Heart right ventricle (tissue), 16 donors: Measurements from ENCODE around the gene GNG3. TPM values are rescaled to one million over a fixed set of nuclear protein-coding genes. Genes with fewer than 3 reads are reported as not detected.

Experiments used
- ATAC-seq, 8 donors: fragments of 200-7000 bp; cut with Tn5 transposase; one replicate each; pipeline ENCODE4 v1.9.1; 2020; ENCODE audit warnings: mild to moderate bottlenecking in 8 of 8, moderate library complexity in 8 of 8, moderate number of reproducible peaks in 1 of 8
- DNase-seq, 2 donors: peaks; one replicate each; pipeline ENCODE4 v3.0.0-alpha.2; 2020
- H3K27ac ChIP-seq, 10 donors: fragments of 200-600 bp; sonication (generic) in 2 of 10; one replicate each; pipeline versions ENCODE4 v1.5.0 to v1.8.0; 2020 to 2022; ENCODE audit warnings: mild to moderate bottlenecking in 3 of 10
- H3K27me3 ChIP-seq, 7 donors: fragments of 200-600 bp; one replicate each; pipeline ENCODE4 v1.8.0; 2021 to 2022; ENCODE audit warnings: mild to moderate bottlenecking in 2 of 7
- H3K36me3 ChIP-seq, 9 donors: fragments of 200-600 bp; sonication (generic) in 1 of 9; one replicate each; pipeline versions ENCODE4 v1.5.0 to v1.8.0; 2020 to 2022; ENCODE audit warnings: mild to moderate bottlenecking in 2 of 9
- H3K4me1 ChIP-seq, 9 donors: fragments of 200-600 bp; sonication (generic) in 1 of 9; one replicate each; pipeline versions ENCODE4 v1.5.0 to v1.8.0; 2020 to 2022; ENCODE audit warnings: mild to moderate bottlenecking in 4 of 9
- H3K4me3 ChIP-seq, 10 donors: fragments of 200-600 bp; sonication (generic) in 2 of 10; one replicate each; pipeline versions ENCODE4 v1.5.0 to v1.8.0; 2020 to 2022; ENCODE audit warnings: mild to moderate bottlenecking in 7 of 10, moderate library complexity in 2 of 10
- H3K9me3 ChIP-seq, 11 donors: fragments of 200-600 bp in 10 of 11; sonication (generic) in 2 of 11; one replicate each; pipeline versions ENCODE4 v1.5.0 to v1.8.0; 2013 to 2022; ENCODE audit warnings: mild to moderate bottlenecking in 2 of 11, control low read depth in 1 of 11, moderate library complexity in 1 of 11
- WGBS, 2 donors: extraction: QIAGEN DNeasy Blood & Tissue Kit; methylation state at CpG; one replicate each; pipeline ENCODE4 v1.1.7; 2013; ENCODE audit warnings: inconsistent platforms in 1 of 2; 5-methylcytosine and 5-hydroxymethylcytosine counted together
- intact Hi-C, 10 donors: fragments of 100-400 bp; cut with DNase I; formaldehyde crosslinking; loops; one replicate each; pipeline versions ENCODE4 v1.11.1 to v1.14.2; 2022
- polyA plus RNA-seq, 2 donors: library from polyadenylated mRNA; stranded (reverse); fragments of 200-250 nt; gene quantifications; one replicate each; pipeline ENCODE4 v1.2.3, GENCODE V29; 2013
- total RNA-seq, 10 donors: library from RNA; stranded (reverse); fragmentation: NEBNext Ultra II Directional in 3 of 10; extraction: Animal tissue kit (Norgen Biotek cat#: 25700) in 3 of 10; gene quantifications; one replicate each; pipeline versions ENCODE4 v1.2.1 to v1.2.4, GENCODE V29; 2021 to 2023
- TF ChIP-seq, protein P1 (sequence below), 9 donors: fragments of 200-600 bp; sonication (generic) in 2 of 9; IDR thresholded peaks; one replicate each; pipeline versions ENCODE4 v1.5.0 to v1.8.0; 2021 to 2022; ENCODE audit warnings: antibody characterized with exemption in 9 of 9, mild to moderate bottlenecking in 5 of 9, moderate library complexity in 1 of 9
- donor health status: Arrhythmogenic right ventricular cardiomyopathy.
- donor health status: ischemic (EF 13 %, LVEDD 7.1; RV severe dilation, severe dysfunction).
- donor health status: healthy with polysubstance abuse.
- donor health status: DM: no; HTN: yes; CAD: no.
- donor health status: DM: no; HTN: no; CAD: no.
- donor health status: ischemic (EF 25% LVEDD 6.9; RV normal size, moderate dysfunction).
- donor health status: ischemic (EF 25% LVEDD 5.7; RV mildly dilated, moderate dysfunction).
- donor health status: healthy.
- donor health status: DM: yes; HTN: yes; CAD: no.
- donor health status: Ischemic cardiomyopathy.
- donor health status: ischemic (EF 35%, LVEDD 5.7; RV mildly dilated, moderate dysfunction).
- donor health status: nonischemic (EF 11% LVEDD 7.7; RV severe dilation, severe dysfunction).
- donor health status: DM: yes; HTN: yes; CAD: no.
- donor health status: PGD.
- donor health status: ischemic (EF 29% LVEDD 5.4; RV normal size, mild dysfunction).
- donor health status: nonischemic (EF 23%, LVEDD 6.1; RV moderate dilation, normal function).

Gene GNG3
- total and polyA plus RNA-seq, 12 donors, result 0.16 to 0.34 (median 0.30) TPM; not detected in 7

DNA sequence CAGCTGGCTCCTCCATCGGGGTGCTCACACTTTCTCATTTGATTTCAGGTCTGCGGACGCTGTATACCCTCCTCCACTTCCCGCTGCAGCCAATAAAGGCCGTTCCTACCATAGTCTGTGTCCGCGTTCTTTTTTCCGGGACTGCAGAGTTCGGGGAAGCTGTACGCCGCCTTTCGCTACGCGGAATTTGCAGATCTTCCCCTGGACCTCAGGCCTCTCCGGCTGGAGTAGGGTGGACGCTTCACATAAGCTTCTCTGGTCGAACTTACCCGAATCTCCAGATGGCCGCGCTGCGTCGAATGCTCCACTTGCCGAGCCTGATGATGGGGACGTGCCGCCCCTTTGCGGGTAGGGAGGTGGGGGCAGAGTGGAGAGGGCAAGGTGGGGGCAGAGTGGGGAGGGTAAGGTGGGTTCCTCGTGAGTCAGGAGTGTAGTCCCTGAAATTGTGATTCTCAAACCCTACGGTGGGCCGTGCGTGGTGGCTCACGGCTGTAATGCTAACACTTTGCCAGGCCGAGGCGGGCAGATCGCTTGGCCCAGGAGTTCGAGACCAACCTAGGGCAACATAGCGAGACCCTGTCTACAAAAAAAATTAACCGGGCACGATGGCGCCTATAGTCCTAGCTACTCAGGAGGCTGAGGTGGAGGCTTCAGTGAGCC is 41.7 kb upstream of the GNG3 start:
- Histone ChIP-seq H3K36me3 (peaks cover 0 to 45% (median 10%) of the 10 kb centered on the region in 9 donors), H3K9me3 (no peaks in the 10 kb centered on the region), H3K27ac (peak overlapping the region; percentile 80 to 94 (median 91)), H3K4me3 (peak overlapping the region; percentile 59 to 95 (median 80)), H3K4me1 (peaks cover 17 to 55% (median 43%) of the 10 kb centered on the region in 9 donors), H3K27me3 (no peaks in the 10 kb centered on the region)
- ATAC-seq (peak; percentile 37 to 70 (median 56)), DNase-seq (peak; percentile 51 to 54)
- WGBS, 2 donors, result 3 to 5% methylated on average over 39 of the region's 39 CpGs
- TF ChIP-seq, protein P1, sequence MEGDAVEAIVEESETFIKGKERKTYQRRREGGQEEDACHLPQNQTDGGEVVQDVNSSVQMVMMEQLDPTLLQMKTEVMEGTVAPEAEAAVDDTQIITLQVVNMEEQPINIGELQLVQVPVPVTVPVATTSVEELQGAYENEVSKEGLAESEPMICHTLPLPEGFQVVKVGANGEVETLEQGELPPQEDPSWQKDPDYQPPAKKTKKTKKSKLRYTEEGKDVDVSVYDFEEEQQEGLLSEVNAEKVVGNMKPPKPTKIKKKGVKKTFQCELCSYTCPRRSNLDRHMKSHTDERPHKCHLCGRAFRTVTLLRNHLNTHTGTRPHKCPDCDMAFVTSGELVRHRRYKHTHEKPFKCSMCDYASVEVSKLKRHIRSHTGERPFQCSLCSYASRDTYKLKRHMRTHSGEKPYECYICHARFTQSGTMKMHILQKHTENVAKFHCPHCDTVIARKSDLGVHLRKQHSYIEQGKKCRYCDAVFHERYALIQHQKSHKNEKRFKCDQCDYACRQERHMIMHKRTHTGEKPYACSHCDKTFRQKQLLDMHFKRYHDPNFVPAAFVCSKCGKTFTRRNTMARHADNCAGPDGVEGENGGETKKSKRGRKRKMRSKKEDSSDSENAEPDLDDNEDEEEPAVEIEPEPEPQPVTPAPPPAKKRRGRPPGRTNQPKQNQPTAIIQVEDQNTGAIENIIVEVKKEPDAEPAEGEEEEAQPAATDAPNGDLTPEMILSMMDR (IDR thresholded peaks at IDR 0.05), result no peak
- intact Hi-C loops, result loop anchor here in 2 of 10 donors (5.0 kb wide), 3 partner anchors 42 to 68 kb away; partner anchors contain the start of genes BSCL2 (in 1 of the 2), GNG3 (in 1 of the 2) and MTA2 (in 1 of the 2)

- Histone ChIP-seq H3K9me3 (no peaks in the 10 kb centered on the region), H3K4me1 (peaks cover 19 to 60% (median 47%) of the 10 kb centered on the region in 9 donors), H3K36me3 (peaks cover 0 to 41% (median 10%) of the 10 kb centered on the region in 9 donors), H3K27me3 (no peaks in the 10 kb centered on the region), H3K4me3 (peak overlapping the region; percentile 59 to 95 (median 80)), H3K27ac (peak overlapping the region in 9 of 10 donors; percentile 80 to 94 (median 91))
- WGBS, 2 donors, result 38 to 52% methylated on average over 16 of the region's 16 CpGs
- intact Hi-C loops, result loop anchor here in 2 of 10 donors (5.0 kb wide), 3 partner anchors 41 to 69 kb away; partner anchors contain the start of genes BSCL2 (in 1 of the 2), GNG3 (in 1 of the 2) and MTA2 (in 1 of the 2)
- ATAC-seq (peak in 2 of 8 donors; percentile 1), DNase-seq (no peak)
- TF ChIP-seq, protein P1 (IDR thresholded peaks at IDR 0.05), result no peak
These were observed 41.1 kb upstream of the GNG3 start for GRCh38 chr11:62666259-62666926.

DNA sequence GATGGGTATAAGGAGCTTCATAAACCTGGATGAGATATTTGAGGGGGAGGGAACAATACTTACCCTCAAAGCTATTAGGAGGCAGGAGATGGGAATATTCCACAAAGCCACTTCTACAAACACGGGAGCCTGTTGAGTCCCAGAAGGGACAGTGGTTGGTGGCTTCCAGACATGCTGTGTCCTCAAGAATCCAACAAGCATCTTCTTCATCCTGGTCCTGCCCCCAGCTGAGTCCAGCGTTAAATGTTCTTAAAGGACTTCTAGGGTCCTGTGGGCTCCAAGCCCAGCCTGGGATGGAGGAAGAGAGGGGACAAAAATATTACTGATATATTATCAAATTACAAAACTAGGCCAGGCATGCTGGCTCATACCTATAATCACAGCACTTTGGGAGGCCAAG is 40.0 kb upstream of the GNG3 start:
- TF ChIP-seq, protein P1 (IDR thresholded peaks at IDR 0.05), result no peak
- intact Hi-C loops, result loop anchor here in 2 of 10 donors (5.0 kb wide), 3 partner anchors 40 to 70 kb away; partner anchors contain the start of genes BSCL2 (in 1 of the 2), GNG3 (in 1 of the 2) and MTA2 (in 1 of the 2)
- no peaks in the 10 kb centered on the region for H3K9me3 ChIP-seq
- 67 to 80% methylated on average over 2 of the region's 2 CpGs for WGBS, 2 donors
- H3K27ac ChIP-seq, result no peak overlapping the region
- no peak overlapping the region for H3K4me3 ChIP-seq
- DNase-seq (no peak), ATAC-seq (no peak)
- no peaks in the 10 kb centered on the region for H3K27me3 ChIP-seq
- peaks cover 0 to 30% (median 4%) of the 10 kb centered on the region in 9 donors for H3K36me3 ChIP-seq
- peaks cover 19 to 65% (median 50%) of the 10 kb centered on the region in 9 donors for H3K4me1 ChIP-seq
